ENCODE results near the gene NR4A3. TPM values are rescaled to one million over a fixed set of nuclear protein-coding genes. Genes with fewer than 3 reads are reported as not detected.

Gene NR4A3
- total and polyA plus RNA-seq, 2 of the 13 experiments (the other 11 are each of a cell fraction or from before 2014, with no cell fraction given): 0.02 to 0.09 TPM

DNA sequence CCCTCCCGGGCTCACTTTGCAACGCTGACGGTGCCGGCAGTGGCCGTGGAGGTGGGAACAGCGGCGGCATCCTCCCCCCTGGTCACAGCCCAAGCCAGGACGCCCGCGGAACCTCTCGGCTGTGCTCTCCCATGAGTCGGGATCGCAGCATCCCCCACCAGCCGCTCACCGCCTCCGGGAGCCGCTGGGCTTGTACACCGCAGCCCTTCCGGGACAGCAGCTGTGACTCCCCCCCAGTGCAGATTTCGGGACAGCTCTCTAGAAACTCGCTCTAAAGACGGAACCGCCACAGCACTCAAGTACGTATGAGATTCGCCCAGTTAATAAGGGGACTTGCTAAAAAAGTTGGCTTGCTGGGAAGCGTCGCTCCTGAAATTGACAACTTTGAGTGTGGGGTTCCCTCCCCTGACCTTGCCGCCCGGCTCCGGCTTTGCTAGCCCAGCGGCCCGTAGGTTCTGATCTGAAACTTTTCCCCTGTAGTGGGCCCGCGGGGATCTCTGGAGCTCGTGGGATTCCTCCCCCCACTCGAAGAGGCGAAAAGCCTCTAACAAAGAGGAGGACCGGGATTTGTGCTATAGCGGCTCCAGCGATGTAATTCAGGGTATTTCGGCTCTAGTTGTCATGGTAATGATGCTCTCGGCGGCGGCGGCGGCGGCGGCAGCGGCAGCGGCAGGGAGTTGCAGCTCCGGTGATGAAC, 572 bp downstream of the NR4A3 start (continued):
- TF ChIP-seq, protein P1, sequence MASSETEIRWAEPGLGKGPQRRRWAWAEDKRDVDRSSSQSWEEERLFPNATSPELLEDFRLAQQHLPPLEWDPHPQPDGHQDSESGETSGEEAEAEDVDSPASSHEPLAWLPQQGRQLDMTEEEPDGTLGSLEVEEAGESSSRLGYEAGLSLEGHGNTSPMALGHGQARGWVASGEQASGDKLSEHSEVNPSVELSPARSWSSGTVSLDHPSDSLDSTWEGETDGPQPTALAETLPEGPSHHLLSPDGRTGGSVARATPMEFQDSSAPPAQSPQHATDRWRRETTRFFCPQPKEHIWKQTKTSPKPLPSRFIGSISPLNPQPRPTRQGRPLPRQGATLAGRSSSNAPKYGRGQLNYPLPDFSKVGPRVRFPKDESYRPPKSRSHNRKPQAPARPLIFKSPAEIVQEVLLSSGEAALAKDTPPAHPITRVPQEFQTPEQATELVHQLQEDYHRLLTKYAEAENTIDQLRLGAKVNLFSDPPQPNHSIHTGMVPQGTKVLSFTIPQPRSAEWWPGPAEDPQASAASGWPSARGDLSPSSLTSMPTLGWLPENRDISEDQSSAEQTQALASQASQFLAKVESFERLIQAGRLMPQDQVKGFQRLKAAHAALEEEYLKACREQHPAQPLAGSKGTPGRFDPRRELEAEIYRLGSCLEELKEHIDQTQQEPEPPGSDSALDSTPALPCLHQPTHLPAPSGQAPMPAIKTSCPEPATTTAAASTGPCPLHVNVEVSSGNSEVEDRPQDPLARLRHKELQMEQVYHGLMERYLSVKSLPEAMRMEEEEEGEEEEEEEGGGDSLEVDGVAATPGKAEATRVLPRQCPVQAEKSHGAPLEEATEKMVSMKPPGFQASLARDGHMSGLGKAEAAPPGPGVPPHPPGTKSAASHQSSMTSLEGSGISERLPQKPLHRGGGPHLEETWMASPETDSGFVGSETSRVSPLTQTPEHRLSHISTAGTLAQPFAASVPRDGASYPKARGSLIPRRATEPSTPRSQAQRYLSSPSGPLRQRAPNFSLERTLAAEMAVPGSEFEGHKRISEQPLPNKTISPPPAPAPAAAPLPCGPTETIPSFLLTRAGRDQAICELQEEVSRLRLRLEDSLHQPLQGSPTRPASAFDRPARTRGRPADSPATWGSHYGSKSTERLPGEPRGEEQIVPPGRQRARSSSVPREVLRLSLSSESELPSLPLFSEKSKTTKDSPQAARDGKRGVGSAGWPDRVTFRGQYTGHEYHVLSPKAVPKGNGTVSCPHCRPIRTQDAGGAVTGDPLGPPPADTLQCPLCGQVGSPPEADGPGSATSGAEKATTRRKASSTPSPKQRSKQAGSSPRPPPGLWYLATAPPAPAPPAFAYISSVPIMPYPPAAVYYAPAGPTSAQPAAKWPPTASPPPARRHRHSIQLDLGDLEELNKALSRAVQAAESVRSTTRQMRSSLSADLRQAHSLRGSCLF (CRISPR knock-in tag; IDR thresholded peaks at IDR 0.05; ENCODE audit: borderline replicate concordance): no peak
- TF ChIP-seq SMARCE1 (IDR thresholded peaks at IDR 0.05; ENCODE audit: borderline replicate concordance): no peak
- TF ChIP-seq, protein P2, sequence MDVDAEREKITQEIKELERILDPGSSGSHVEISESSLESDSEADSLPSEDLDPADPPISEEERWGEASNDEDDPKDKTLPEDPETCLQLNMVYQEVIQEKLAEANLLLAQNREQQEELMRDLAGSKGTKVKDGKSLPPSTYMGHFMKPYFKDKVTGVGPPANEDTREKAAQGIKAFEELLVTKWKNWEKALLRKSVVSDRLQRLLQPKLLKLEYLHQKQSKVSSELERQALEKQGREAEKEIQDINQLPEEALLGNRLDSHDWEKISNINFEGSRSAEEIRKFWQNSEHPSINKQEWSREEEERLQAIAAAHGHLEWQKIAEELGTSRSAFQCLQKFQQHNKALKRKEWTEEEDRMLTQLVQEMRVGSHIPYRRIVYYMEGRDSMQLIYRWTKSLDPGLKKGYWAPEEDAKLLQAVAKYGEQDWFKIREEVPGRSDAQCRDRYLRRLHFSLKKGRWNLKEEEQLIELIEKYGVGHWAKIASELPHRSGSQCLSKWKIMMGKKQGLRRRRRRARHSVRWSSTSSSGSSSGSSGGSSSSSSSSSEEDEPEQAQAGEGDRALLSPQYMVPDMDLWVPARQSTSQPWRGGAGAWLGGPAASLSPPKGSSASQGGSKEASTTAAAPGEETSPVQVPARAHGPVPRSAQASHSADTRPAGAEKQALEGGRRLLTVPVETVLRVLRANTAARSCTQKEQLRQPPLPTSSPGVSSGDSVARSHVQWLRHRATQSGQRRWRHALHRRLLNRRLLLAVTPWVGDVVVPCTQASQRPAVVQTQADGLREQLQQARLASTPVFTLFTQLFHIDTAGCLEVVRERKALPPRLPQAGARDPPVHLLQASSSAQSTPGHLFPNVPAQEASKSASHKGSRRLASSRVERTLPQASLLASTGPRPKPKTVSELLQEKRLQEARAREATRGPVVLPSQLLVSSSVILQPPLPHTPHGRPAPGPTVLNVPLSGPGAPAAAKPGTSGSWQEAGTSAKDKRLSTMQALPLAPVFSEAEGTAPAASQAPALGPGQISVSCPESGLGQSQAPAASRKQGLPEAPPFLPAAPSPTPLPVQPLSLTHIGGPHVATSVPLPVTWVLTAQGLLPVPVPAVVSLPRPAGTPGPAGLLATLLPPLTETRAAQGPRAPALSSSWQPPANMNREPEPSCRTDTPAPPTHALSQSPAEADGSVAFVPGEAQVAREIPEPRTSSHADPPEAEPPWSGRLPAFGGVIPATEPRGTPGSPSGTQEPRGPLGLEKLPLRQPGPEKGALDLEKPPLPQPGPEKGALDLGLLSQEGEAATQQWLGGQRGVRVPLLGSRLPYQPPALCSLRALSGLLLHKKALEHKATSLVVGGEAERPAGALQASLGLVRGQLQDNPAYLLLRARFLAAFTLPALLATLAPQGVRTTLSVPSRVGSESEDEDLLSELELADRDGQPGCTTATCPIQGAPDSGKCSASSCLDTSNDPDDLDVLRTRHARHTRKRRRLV (CRISPR knock-in tag; IDR thresholded peaks at IDR 0.05): no peak
- TF ChIP-seq, protein P3, sequence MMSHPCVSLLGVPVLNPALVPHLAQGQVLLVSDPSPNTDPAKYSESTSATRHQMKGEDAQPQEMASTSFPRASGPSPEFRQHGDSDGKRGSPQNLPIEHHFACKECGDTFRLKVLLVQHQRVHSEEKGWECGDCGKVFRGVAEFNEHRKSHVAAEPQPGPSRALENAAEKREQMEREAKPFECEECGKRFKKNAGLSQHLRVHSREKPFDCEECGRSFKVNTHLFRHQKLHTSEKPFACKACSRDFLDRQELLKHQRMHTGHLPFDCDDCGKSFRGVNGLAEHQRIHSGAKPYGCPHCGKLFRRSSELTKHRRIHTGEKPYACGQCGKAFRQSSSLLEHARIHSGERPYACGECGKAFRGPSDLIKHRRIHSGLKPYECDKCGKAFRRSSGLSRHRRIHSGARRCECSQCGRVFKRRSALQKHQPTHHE (CRISPR knock-in tag; IDR thresholded peaks at IDR 0.05; ENCODE audit: borderline replicate concordance): no peak
- no peak for TF ChIP-seq ESRRA (CRISPR knock-in tag; IDR thresholded peaks at IDR 0.05; ENCODE audit: low read depth)
- TF ChIP-seq REXO4 (CRISPR knock-in tag; IDR thresholded peaks at IDR 0.05; ENCODE audit: borderline replicate concordance): no peak
- no peak for TF ChIP-seq ZNF253 (CRISPR knock-in tag; IDR thresholded peaks at IDR 0.05; ENCODE audit: borderline replicate concordance)
- TF ChIP-seq ZNF816 (CRISPR knock-in tag; IDR thresholded peaks at IDR 0.05; ENCODE audit: borderline replicate concordance): no peak
- no peak for TF ChIP-seq ARNT2 (CRISPR knock-in tag; IDR thresholded peaks at IDR 0.05; ENCODE audit: low read depth)

All from HepG2 (cell line).